Fibroblast of skin of right biceps (primary cell): Measurements from ENCODE around the gene PRSS57.
A peak's percentile ranks its signal among the peaks of the same experiment; 100 is the strongest.
"Not testable (repeated sequence)": the region's sequence is repeated elsewhere in the genome, so short reads cannot be mapped to it uniquely, and the experiment has no call there.

Experiments used
- DNase-seq: peaks from one replicate; pipeline ENCODE4 v3.0.0-alpha.2; 2013

The PRSS57 gene

DNA sequence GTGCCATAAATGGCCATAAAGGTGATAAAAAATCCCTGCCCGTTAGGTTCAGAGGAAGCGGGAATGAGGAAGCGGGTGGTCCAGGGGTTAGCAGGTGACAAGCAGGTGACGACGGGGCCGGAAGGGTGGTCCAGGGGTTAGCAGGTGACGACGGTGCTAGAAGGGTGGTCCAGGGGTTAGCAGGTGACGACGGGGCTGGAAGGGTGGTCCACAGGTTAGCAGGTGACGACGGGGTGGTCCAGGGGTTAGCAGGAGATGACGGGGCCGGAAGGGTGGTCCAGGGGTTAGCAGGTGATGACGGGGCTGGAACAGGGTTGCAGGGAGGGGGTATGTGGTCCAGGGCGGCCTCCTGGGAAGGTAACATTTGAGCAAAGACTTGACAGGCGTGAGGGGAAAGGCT lies 6.3 kb downstream of the PRSS57 start:
- no peak for DNase-seq

DNA sequence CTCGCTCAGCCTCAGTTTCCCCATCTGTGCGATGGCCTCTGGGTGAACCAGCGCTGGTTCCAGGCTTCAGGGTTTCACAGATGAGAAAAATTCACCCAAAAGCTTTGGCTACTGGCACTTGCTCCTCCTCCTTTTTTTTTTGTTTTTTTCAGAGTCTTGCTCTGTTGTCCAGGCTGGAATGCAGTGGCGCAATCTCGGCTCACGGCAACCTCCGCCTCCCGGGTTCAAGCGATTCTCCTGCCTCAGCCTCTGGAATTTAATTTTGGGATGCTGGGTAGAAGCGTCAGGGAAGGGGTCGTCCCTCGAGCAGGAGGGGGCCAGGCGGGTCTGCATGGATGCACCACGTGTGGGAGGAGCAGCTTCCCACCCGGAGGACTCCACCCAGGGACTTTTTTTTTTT lies 7.0 kb downstream of the PRSS57 start:
- DNase-seq, result peak; percentile 11

DNA sequence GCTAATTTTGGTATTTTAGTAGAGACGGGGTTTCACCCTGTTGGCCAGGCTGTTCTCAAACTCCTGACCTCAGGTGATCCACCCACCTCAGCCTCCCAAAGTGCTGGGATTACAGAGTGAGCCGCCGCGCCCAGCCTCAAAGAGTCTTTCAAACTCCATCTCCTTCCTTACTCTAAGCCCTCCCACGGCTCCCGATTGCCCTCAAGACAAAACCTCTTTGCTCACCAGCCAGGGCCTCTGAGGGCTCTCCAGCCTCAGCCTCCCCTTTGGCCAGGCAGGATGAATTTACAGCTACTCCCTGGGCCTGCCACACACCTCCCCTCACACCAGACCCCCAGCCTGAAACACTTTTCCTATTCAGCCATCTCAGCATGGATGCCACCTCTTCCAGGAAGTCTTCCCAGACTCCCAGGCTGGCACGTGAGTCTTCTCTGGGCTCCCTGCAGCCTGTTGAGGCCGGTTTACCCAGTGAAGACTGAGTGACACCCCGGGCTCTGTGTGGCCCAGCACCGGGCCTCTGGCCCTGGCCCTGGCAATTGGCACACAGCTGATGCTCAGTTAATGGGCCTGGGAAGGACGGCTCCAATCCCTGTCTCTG lies 7.6 kb downstream of the PRSS57 start:
- DNase-seq, result no peak

DNA sequence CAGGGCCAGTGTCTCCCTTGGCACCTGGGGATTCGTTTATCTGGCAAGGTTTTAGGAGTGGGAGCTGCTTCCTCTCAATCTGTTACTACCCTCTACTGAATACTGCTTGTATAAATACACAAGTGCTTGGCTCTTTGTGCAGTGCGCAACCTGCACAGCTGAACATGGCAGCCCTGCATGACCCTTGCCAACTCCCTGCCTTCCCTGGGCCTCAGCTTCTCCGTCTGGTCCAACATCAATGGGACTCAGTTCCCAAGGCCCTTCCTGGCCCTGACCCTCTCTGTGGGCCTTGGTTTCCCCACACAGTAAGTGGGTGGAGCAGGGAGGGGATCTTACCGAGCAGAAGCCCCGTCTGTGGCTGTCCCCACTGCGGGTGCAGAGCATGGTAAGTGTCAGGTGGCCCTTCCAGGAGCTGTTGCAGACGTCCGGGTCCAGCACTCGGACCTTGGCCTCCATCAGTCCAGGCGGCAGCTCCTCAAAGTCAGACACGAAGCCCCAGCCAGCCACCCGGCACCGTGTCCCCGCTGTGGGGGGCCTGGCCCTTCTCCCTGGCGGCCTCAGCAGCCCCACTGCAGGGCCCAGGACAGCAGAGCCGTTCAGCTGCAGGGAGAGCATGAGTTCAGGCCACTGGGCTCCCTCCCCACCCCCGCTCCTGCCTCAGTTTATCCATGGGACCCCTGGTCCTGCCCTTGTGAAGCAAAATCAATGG lies 8.5 kb downstream of the PRSS57 start:
- no peak for DNase-seq

DNA sequence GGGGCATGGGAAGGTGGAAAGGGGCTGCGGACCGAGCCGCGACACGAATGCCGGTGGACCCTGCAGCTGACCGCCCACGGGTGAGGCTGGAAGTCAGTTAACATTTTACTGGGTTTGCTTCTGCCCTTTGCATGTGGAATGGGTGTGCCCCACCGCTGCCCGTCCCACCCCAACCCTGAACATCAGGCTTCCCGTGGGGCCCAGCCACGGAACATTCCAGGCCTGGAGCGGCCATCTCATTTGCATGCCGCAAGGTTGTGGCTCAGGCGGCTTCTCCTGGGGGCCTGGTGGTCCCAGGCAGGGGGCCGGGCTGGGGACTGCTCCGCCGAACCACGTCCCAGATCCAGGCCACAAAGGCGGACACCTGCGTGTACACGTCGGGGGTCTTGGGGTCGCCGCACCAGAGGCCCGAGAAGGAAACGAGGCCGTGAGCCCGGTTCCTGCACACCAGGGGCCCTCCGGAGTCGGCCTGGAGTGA lies 9.8 kb downstream of the PRSS57 start:
- DNase-seq, result no peak

DNA sequence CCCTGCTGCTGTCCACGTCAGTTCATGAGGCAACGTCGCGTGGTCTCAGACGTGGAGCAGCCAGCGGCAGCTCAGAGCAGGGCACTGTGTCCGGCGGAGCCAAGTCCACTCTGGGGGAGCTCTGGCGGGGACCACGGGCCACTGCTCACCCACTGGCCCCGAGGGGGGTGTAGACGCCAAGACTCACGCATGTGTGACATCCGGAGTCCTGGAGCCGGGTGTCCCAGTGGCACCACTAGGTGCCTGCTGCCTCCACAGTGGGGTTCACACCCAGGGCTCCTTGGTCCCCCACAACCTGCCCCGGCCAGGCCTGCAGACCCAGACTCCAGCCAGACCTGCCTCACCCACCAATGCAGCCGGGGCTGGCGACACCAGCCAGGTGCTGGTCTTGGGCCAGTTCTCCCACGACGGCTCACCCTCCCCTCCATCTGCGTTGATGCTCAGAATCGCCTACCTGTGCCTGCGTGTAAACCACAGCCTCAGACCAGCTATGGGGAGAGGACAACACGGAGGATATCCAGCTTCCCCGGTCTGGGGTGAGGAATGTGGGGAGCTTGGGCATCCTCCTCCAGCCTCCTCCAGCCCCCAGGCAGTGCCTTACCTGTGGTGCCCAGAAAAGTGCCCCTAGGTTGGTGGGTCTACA lies 12.5 kb downstream of the PRSS57 start:
- no peak for DNase-seq

DNA sequence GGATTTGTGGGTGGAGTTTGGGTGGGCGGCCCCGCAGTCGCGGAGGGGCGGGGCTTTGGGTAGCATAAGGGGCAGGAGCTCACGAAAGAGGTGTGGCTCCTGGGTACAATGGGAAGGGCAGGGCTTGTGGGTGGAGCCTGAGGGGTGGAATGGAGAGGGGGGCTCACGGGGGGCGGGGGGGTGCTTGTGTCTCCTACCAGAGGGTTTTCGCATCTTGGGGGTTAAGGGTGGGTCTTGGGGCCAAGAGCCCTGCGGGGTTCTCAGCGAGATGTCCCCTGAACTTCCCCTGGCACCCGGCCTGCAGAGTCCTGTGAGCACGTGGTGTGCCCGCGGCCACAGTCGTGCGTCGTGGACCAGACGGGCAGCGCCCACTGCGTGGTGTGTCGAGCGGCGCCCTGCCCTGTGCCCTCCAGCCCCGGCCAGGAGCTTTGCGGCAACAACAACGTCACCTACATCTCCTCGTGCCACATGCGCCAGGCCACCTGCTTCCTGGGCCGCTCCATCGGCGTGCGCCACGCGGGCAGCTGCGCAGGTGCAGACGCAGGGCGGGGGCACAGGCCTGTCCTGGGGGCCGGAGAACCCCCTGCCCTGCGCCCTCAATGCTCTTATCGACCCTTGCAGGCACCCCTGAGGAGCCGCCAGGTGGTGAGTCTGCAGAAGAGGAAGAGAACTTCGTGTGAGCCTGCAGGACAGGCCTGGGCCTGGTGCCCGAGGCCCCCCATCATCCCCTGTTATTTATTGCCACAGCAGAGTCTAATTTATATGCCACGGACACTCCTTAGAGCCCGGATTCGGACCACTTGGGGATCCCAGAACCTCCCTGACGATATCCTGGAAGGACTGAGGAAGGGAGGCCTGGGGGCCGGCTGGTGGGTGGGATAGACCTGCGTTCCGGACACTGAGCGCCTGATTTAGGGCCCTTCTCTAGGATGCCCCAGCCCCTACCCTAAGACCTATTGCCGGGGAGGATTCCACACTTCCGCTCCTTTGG lies 13.9 kb downstream of the PRSS57 start:
- no peak for DNase-seq

DNA sequence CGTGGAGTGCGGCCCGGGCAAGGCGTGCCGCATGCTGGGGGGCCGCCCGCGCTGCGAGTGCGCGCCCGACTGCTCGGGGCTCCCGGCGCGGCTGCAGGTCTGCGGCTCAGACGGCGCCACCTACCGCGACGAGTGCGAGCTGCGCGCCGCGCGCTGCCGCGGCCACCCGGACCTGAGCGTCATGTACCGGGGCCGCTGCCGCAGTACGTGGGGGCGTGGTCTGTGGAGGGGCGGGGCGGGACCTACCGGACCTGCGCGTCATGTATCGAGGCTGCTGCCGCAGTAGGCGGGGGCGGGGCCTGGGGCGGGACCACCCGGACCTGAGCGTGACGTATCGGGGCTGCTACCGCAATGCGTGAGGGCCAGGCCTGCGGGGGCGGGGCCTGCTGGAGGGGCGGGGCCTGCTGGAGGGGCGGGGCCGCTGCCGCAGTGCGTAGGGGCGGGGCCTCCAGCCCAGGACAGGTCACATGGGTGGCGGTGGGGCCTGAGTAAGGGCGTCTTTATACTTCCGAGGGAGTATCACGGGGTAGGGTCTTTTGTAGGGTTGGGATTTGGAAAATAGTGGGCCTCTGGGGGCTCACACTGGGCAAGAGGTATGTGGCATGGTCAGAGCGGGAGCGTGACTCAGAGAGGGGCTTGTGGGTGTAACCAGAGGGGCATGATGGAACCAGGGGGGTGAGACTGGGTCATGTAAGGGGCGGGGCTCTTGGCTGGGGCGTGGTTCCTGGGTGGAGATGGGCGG lies 14.8 kb downstream of the PRSS57 start:
- DNase-seq, result peak; percentile 98

DNA sequence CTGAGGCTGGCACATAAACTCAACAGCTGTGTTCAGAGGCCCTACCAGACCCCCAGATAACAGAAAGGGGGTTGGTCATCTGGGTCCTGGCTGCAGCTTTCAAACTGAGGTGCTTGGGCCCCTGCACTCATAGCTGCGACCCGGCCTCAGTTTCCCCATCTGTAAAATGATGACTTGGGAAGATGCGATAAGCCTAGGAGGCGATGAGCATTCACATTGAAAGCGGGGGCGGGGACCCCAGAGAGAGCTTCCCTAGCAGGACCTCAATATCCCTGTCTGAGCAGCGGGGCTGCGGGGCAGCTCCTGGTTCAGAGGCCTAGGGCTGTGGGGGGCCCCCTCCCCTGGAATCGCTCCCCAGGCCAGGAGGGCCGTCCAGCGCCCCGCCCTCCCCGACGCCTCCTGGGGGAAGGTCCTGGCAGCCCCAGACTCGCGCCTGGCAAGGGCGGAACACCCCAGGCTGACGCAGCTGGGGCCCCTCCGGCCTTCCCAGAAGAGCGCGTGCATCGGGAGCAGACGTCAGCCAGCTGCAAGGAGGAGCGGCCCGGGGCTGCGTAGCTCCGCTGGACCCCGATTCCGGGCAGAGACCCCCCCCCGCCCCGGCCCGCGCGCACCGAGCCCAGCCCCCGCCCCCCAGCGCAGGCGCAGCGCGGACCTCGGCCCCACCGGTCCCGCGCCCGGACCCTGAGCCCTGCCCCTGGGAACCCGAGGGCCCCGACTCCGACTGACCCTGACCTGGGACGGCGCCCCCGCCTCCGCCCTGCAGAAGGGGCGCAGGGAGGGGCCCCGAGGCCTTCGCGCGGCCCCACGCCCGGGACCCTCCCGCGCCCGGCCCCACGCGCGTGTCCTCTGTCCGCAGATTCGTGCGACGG lies 15.6 kb downstream of the PRSS57 start:
- peak; percentile 76 for DNase-seq

DNA sequence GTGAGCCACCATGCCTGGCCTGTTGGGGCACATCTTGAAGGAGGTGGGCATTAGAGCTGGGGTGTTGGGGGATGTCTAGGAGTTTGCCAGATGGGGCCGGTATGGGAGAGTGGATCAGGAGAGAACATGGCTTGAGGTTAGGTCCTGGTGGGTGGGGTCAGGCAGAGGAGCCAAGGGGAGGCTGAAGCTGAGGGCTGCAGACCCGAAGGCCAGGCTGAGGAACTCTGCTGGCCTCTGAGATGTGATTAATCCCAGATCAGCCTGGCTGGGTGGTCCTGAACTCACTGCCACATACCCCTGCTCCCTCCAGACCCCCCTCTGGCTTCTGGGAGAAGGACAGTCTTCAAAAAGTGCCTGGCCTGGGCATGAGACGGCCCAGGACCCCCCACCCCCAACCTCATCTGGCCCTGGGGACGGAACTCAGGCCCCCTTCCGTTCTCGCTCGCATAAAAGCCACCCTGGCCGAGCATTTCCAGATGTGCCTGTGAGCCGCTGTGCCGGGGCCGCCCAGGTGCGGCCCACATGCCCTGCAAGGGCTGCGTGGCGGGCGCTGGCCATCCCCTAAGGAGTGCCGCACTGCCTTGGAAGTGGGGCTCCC lies 16.4 kb downstream of the PRSS57 start:
- no peak for DNase-seq

DNA sequence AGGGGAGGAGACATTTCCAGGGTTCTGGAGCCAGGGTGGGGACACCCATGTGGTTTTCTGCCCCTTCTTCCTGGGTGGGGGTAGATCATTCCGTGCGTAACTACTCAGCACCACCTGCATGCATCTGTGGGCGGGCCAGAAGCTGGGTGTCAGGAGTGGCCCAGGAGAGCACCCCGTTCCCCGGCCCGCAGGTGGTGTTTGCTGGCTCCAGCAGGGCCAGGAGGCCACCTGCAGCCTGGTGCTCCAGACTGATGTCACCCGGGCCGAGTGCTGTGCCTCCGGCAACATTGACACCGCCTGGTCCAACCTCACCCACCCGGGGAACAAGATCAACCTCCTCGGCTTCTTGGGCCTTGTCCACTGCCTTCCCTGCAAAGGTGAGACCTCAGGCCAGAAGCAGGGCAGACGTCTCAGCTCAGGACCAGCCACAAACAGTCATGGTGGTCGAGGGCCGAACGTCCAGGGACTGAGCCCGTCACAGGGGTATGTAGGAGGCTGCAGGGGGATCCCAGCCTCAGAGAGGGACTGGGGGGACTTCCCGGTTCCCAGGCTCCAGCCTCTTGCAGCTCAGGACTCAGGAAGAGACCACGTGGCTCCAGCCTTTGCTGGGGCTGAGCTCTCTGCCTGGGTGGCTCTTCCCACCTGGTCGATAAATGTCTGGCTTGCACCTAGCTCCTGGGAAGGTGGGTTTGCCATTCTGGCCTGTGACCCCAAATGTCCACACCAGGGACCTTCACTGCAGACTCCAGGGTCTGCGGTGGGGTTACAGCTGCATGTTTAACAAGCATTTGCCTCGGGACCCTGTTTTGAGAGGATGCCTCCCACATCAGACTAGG lies 17.4 kb downstream of the PRSS57 start:
- peak; percentile 61 for DNase-seq

DNA sequence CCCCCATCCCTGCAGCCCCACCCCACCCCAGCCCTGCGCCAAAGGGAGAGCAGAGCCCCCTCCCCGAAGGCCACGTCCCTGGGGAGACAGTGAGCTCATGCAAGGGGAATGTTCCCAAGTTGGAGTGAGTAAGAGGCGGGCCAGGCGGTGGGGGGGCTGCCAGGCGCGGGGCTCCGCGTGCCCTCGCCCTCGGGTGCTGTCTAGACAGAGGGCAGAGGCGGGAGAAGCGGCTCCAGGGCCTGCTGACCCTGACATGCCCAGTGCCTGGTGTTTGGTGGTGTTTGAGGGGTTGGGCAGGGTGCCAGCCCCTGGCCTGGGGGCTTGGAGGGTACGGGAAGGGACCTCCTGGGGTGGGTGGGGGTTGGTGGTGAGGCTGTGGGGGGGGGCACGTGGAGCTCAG lies 18.1 kb downstream of the PRSS57 start:
- peak; percentile 93 for DNase-seq

DNA sequence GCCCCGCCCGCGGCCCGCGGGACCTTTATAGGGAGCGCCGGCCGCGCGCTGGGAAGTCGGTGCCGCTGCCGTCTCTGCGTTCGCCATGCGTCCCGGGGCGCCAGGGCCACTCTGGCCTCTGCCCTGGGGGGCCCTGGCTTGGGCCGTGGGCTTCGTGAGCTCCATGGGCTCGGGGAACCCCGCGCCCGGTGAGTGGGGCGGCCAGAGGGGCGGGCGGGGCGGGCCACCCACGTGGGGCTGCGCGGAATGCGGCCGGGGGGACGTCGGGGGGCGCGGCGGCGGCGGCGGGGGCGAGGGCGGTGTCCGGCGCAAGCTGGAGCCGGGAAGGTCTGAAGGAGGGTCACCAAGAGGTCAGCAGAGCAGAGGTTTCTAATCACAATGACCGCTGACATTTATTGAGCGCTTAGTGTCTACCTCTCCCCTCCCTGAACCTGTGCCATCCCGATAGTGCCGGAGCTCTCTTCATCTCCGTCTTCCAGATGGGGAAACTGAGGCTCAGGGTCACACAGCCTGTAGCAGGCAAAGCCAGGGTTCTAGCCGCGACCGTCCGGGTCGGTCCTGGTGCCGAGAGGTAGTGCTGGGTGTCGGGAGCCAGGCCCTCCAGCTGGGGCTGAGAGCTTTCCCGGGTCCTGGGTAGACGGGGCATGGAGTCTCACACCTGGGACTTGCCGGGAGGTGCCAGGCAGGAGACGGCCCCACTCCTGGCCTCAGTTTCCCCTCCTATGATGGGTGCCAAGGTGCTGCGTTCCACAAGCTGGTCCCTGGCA lies 18.7 kb downstream of the PRSS57 start, which contains the start of gene FSTL3:
TSS of gene FSTL3 (plus strand) at position 54 of the 767 bp plus-strand sequence. CDS start at position 86, 32 bp downstream.
- no peak for DNase-seq

DNA sequence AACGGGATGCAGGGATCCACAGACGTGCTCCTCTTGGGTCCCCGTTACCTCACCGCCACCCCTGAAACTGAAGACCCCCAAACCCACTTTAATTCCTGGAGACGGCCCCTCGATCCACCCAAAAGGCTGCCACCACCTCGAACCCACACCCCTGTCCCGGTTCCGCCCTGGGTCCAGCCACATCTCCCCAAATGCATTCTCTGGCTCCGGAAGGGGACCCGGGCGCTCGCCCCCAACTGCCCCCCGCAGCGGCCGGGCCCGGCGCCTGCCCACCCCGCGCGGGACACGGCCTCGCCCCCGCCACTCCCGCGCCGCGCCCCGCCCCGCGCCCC lies 19.3 kb downstream of the PRSS57 start:
- DNase-seq, result no peak

DNA sequence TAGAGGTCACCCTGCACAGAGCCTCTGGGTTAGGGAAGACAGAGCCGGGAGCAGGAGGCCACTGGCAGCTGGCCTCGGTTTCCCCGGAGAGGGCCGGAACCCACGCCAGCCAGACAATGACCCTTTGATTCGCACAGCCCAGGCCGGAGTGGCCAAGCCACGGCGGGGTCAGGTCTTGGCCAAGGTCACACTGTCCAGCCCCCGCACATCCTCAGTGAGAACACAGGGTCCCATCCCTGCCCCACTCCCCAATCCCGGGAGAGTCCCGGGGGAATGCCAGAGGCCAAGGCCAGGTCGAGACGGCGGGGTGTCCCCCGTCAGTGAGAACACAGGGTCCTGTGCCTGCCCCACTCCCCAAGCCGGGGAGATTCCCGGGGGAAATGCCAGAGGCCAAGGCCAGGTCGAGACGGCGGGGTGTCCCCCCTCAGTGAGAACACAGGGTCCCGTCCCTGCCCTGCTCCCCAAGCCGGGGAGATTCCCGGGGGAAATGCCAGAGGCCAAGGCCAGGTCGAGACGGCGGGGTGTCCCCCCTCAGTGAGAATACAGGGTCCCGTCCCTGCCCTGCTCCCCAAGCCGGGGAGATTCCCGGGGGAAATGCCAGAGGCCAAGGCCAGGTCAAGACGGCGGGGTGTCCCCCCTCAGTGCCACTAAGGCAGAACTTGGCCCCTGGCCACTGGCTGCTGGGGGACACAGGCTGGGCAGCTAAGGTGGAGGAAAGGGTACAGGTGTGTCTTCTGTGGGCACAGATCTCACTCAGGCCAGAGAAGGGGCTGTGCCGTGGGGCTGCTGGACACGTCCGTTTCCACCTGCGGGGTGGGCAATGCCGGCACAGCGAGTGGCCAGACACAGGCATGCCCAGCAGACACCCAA lies 20.7 kb downstream of the PRSS57 start:
- DNase-seq, result no peak

DNA sequence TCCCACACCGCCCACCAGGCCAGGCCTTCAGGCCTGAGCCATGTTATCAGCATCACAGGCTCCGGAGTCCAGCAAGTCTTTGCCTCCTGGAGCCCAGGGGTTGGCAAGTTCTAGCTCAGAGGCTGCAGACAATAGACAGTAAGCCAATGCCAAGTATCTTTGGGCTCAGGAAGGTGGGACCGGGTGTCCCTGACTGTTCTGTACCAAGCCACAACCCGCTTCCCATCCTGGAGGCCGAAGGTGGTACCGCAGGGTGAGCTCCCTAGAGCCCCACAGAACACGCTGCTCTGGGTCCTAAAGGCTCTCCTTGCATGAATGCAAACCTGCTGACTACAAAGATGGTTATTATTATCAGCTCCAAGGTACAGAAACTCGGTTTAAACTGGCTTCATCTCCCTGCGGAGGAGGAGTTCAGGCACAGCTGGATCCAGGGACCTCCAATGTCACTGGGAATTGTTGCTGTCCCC lies 24.6 kb downstream of the PRSS57 start:
- DNase-seq, result no peak

DNA sequence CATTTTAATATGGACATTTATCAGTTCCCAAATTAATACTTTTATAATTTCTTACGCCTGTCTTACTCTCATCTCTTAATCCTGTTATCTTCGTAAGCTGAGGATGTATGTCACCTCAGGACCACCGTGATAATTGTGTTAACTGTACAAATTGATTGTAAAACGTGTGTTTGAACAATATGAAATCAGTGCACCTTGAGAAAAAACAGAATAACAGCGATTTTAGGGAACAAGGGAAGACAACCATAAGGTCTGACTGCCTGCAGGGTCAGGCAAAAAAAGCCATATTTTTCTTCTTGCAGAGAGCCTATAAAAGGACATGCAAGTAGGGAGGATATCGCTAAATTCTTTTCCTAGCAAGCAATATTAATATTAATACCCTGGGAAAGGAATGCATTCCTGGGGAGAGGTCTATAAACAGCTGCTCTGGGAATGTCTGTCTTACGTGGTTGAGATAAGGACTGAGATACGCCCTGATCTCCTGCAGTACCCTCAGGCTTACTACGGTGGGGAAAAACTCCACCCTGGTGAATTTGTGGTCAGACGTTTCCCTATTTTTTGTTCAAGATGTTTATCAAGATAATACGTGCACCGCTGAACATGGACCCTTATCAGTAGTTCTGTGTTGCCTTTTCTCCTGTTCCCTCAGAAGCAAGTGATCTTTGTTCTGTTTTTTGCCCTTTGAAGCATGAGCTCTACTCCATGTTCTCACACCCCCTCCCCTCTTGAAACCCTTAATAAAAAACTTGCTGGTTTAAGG lies 26.4 kb downstream of the PRSS57 start:
- not testable (repeated sequence) for DNase-seq
